Body of pancreas (tissue), 4 donors: ENCODE measurements around the gene CLASP1.

Experiments used
- POLR2A ChIP-seq, 3 donors: fragments of 450-650 bp; IDR thresholded peaks; one replicate each; pipeline ENCODE4 v1.6.1; 2016; ENCODE audit warnings: antibody characterized with exemption in 3 of 3, mild to moderate bottlenecking in 2 of 3
- TF ChIP-seq, protein P1 (sequence below), 7 experiments: fragments of 450-650 bp in 4 of 7; fragments of 200-600 bp in 3 of 7; sonication (generic) in 3 of 7; IDR thresholded peaks; one replicate each; pipeline ENCODE4 v1.5.1; 2016 to 2019; ENCODE audit warnings: antibody characterized with exemption in 7 of 7

DNA sequence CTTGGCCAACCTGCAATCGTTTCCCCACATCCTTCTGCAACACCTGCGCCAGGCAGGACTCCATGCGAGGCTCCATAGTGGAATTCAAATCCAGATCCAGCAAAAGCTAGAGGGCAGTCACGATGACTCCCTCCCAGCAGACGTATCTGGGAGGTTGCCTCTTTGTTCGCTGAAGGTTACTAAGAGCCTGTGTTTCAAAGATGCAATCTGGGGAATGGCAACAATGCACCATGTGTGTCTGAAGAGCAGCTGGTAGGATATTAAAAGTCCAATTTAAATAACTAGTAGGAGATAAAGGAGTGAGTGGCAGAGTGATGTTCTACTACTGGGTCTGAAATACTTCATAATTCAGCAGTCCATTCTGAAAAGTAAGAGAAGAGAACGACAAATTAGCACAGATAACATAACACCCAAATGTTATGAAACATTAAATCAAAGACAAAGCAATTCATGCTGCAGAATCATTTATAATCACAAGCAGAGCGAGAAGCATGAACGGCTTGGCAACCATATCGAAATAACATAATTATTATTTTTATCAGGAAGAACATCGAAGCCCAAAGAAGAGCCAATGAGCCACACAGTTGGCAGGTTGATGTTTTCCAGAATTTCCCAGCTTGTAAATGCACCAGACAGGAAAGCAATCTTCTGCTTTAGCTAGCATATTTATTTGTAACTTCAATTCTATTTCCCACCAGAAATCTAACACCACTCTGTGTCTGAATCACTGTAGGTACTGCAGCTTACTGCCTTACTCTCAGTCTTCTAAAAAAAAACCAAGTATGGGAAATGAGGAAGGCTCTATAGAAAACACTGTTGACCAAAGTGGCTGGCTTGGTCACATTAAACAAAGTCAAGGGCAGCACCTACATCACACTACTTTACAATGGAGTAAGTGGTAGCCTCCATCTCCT is 43.2 kb downstream of the CLASP1 start:
- TF ChIP-seq, protein P1, sequence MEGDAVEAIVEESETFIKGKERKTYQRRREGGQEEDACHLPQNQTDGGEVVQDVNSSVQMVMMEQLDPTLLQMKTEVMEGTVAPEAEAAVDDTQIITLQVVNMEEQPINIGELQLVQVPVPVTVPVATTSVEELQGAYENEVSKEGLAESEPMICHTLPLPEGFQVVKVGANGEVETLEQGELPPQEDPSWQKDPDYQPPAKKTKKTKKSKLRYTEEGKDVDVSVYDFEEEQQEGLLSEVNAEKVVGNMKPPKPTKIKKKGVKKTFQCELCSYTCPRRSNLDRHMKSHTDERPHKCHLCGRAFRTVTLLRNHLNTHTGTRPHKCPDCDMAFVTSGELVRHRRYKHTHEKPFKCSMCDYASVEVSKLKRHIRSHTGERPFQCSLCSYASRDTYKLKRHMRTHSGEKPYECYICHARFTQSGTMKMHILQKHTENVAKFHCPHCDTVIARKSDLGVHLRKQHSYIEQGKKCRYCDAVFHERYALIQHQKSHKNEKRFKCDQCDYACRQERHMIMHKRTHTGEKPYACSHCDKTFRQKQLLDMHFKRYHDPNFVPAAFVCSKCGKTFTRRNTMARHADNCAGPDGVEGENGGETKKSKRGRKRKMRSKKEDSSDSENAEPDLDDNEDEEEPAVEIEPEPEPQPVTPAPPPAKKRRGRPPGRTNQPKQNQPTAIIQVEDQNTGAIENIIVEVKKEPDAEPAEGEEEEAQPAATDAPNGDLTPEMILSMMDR (IDR thresholded peaks at IDR 0.05), result no peak
- no peak for TF ChIP-seq POLR2A (IDR thresholded peaks at IDR 0.05)
